Adipose tissue (tissue), 3 donors: ENCODE data around the gene ZNF276. TPM values are rescaled to one million over a fixed set of nuclear protein-coding genes. Genes with fewer than 3 reads are reported as not detected.
"Not testable (repeated sequence)": the region's sequence is repeated elsewhere in the genome, so short reads cannot be mapped to it uniquely, and the experiment has no call there.

ENCODE experiments used
- H3K27ac ChIP-seq: one replicate; pipeline ENCODE4 v1.5.1; 2013; ENCODE audit warnings: low read depth, low read length
- WGBS, 3 donors: extraction: QIAGEN DNeasy Blood & Tissue Kit; methylation state at CpG; one replicate each; pipeline ENCODE4 v1.1.7; 2013; 5-methylcytosine and 5-hydroxymethylcytosine counted together
- polyA plus RNA-seq, 3 donors: library from polyadenylated mRNA; stranded (reverse); fragments of 200-250 nt; gene quantifications; one replicate each; pipeline ENCODE4 v1.2.3, GENCODE V29; 2013
- donor health status: healthy with polysubstance abuse.
- donor health status: Bipolar disorder and iron deficiency.
- donor health status: healthy.

The ZNF276 gene
- polyA plus RNA-seq, 3 donors, result 10.7 to 22.5 (median 20.1) TPM

GRCh38 chr16:89761304-89761922 lies 40.1 kb downstream of the ZNF276 start:
- 53 to 78% (median 60%) methylated on average over 16 to 17 of the region's 17 CpGs for WGBS, 3 donors
- no peak overlapping the region for H3K27ac ChIP-seq

GRCh38 chr16:89764711-89765201 lies 43.4 kb downstream of the ZNF276 start:
- WGBS, 3 donors, result 52 to 85% (median 63%) methylated on average over 18 of the region's 18 CpGs
- H3K27ac ChIP-seq, result no peak overlapping the region

- H3K27ac ChIP-seq, result no peak overlapping the region
- 69 to 88% (median 69%) methylated on average over 10 of the region's 10 CpGs for WGBS, 3 donors
Measured at GRCh38 chr16:89765292-89765830, 44.0 kb downstream of the ZNF276 start.

GRCh38 chr16:89770367-89770766 lies 49.0 kb downstream of the ZNF276 start:
- 91 to 97% (median 94%) methylated on average over 16 of the region's 16 CpGs for WGBS, 3 donors
- no peak overlapping the region for H3K27ac ChIP-seq

- 96 to 98% (median 97%) methylated on average over 13 of the region's 13 CpGs for WGBS, 3 donors
- H3K27ac ChIP-seq, result no peak overlapping the region
Measured at GRCh38 chr16:89775223-89775622, 53.9 kb downstream of the ZNF276 start.

- H3K27ac ChIP-seq, result not testable (repeated sequence)
- 90 to 99% (median 92%) methylated on average over 5 of the region's 5 CpGs for WGBS, 3 donors
Measured at GRCh38 chr16:89778211-89778610, 56.9 kb downstream of the ZNF276 start.

- H3K27ac ChIP-seq, result no peak overlapping the region
- 89 to 91% (median 91%) methylated on average over 13 of the region's 13 CpGs for WGBS, 3 donors
Measured at GRCh38 chr16:89779231-89779908, 58.0 kb downstream of the ZNF276 start.

- 95 to 99% (median 96%) methylated on average over 6 of the region's 6 CpGs for WGBS, 3 donors
- no peak overlapping the region for H3K27ac ChIP-seq
Measured at GRCh38 chr16:89779909-89780305, 58.6 kb downstream of the ZNF276 start.

- H3K27ac ChIP-seq, result no peak overlapping the region
- WGBS, 3 donors, result 94 to 96% (median 95%) methylated on average over 6 of the region's 6 CpGs
Measured at GRCh38 chr16:89782489-89782888, 61.2 kb downstream of the ZNF276 start.

- 91 to 94% (median 93%) methylated on average over 6 of the region's 6 CpGs for WGBS, 3 donors
- not testable (repeated sequence) for H3K27ac ChIP-seq
Measured at GRCh38 chr16:89783952-89784351, 62.6 kb downstream of the ZNF276 start.

- H3K27ac ChIP-seq, result no peak overlapping the region
- WGBS, 3 donors, result 71 to 86% (median 76%) methylated on average over 7 of the region's 7 CpGs
Measured at GRCh38 chr16:89784406-89784805, 63.1 kb downstream of the ZNF276 start.

- WGBS, 3 donors, result 90 to 95% (median 91%) methylated on average over 11 of the region's 11 CpGs
- H3K27ac ChIP-seq, result no peak overlapping the region
Measured at GRCh38 chr16:89785523-89786155, 64.3 kb downstream of the ZNF276 start.

- 90 to 96% (median 96%) methylated on average over 21 of the region's 21 CpGs for WGBS, 3 donors
- H3K27ac ChIP-seq, result no peak overlapping the region
Measured at GRCh38 chr16:89786474-89787364, 65.4 kb downstream of the ZNF276 start.

GRCh38 chr16:89787365-89787805 lies 66.0 kb downstream of the ZNF276 start:
- H3K27ac ChIP-seq, result no peak overlapping the region
- 87 to 99% (median 96%) methylated on average over 9 of the region's 9 CpGs for WGBS, 3 donors

Other genes starting within 250 kb of the ZNF276 start
- 10 to 100 TPM; 24.9 to 53.9 (median 48.4) TPM for gene ANKRD11, start 231.0 kb upstream of the ZNF276 start, polyA plus RNA-seq
- 10 to 100 TPM; 38.4 to 62.0 (median 61.1) TPM for gene SPG7, start 213.1 kb upstream of the ZNF276 start, polyA plus RNA-seq
- 1,000 to 10,000 TPM; 5,860 to 8,120 (median 6,597) TPM for gene RPL13, start 160.9 kb upstream of the ZNF276 start, polyA plus RNA-seq
- gene CPNE7, start 145.8 kb upstream of the ZNF276 start, polyA plus RNA-seq, result under 1 TPM in 2 of 3 donors, not detected in 1; 0.28 to 0.65 TPM
- gene DPEP1, start 107.9 kb upstream of the ZNF276 start, polyA plus RNA-seq, result 100 to 1,000 TPM in 1 of 3 donors, under 1 TPM in 2; 0.16 to 133 (median 0.34) TPM
- gene CHMP1A, start 63.8 kb upstream of the ZNF276 start, polyA plus RNA-seq, result 10 to 100 TPM; 34.9 to 59.4 (median 54.2) TPM
- gene SPATA33, start 63.7 kb upstream of the ZNF276 start, polyA plus RNA-seq, result 1 to 10 TPM; 2.7 to 3.1 (median 2.8) TPM
- gene CDK10, start 34.8 kb upstream of the ZNF276 start, polyA plus RNA-seq, result 10 to 100 TPM; 58.4 to 66.1 (median 59.4) TPM
- gene SPATA2L, start 19.8 kb upstream of the ZNF276 start, polyA plus RNA-seq, result 10 to 100 TPM in 2 of 3 donors, 1 to 10 TPM in 1; 7.3 to 22.6 (median 11.6) TPM
- 10 to 100 TPM in 2 of 3 donors, 1 to 10 TPM in 1; 5.9 to 19.8 (median 17.3) TPM for gene VPS9D1, start 639 bp upstream of the ZNF276 start, polyA plus RNA-seq
- gene FANCA, start 95.1 kb downstream of the ZNF276 start, polyA plus RNA-seq, result 1 to 10 TPM; 1.3 to 2.8 (median 2.0) TPM
- 1 to 10 TPM; 1.5 to 3.4 (median 2.2) TPM for gene SPIRE2, start 106.9 kb downstream of the ZNF276 start, polyA plus RNA-seq
- gene TCF25, start 152.1 kb downstream of the ZNF276 start, polyA plus RNA-seq, result 100 to 1,000 TPM in 1 of 3 donors, 10 to 100 TPM in 2; 88.9 to 122 (median 99.0) TPM
- 1 to 10 TPM; 2.3 to 2.7 (median 2.5) TPM for gene MC1R, start 197.3 kb downstream of the ZNF276 start, polyA plus RNA-seq
- gene TUBB3, start 201.8 kb downstream of the ZNF276 start, polyA plus RNA-seq, result 1 to 10 TPM; 2.6 to 7.6 (median 5.1) TPM
- gene DEF8, start 227.2 kb downstream of the ZNF276 start, polyA plus RNA-seq, result 10 to 100 TPM; 36.6 to 60.7 (median 49.0) TPM